HTERT RPE-1 (cell line): ENCODE data around the gene ERVH48-1.
"Not testable (repeated sequence)": the region's sequence is repeated elsewhere in the genome, so short reads cannot be mapped to it uniquely, and the experiment has no call there.

ENCODE experiments used
- in situ Hi-C: fragments of 300-500 bp; cut with MboI; formaldehyde crosslinking; loops from 4 replicates; pipeline ENCODE4 v1.14.3; 2020; ENCODE audit warnings: low sequenced_read_pairs

Gene ERVH48-1

GRCh38 chr21:42925114-42925926, at the start of gene ERVH48-1:
TSS of gene ERVH48-1 (minus strand) at chr21:42925630. CDS start at chr21:42919006, 6,624 bp downstream.
- in situ Hi-C loops: no loop called here

- in situ Hi-C loops: no loop called here
Observed at GRCh38 chr21:42973991-42974831, 48.8 kb upstream of the ERVH48-1 start, which contains the start of gene PKNOX1. TSS of gene PKNOX1 (plus strand) at chr21:42974562. CDS start at chr21:43004382, 29,820 bp downstream.

GRCh38 chr21:42973309-42973990, 48.0 kb upstream of the ERVH48-1 start:
- in situ Hi-C loops: no loop called here

- in situ Hi-C loops: no loop called here
Observed at GRCh38 chr21:42971897-42972275, 46.5 kb upstream of the ERVH48-1 start.

GRCh38 chr21:42970946-42971653, 45.7 kb upstream of the ERVH48-1 start:
- in situ Hi-C loops: no loop called here

- in situ Hi-C loops: no loop called here
Observed at GRCh38 chr21:42969193-42969600, 43.8 kb upstream of the ERVH48-1 start.

- in situ Hi-C loops: not testable (repeated sequence)
Observed at GRCh38 chr21:42967616-42968015, 42.2 kb upstream of the ERVH48-1 start.

- in situ Hi-C loops: no loop called here
Observed at GRCh38 chr21:42965211-42965560, 39.8 kb upstream of the ERVH48-1 start.

- in situ Hi-C loops: no loop called here
Observed at GRCh38 chr21:42964546-42965210, 39.2 kb upstream of the ERVH48-1 start.

GRCh38 chr21:42964086-42964485, 38.7 kb upstream of the ERVH48-1 start:
- in situ Hi-C loops: no loop called here

- in situ Hi-C loops: no loop called here
Observed at GRCh38 chr21:42962380-42963007, 37.1 kb upstream of the ERVH48-1 start.

GRCh38 chr21:42959728-42960127, 34.3 kb upstream of the ERVH48-1 start:
- in situ Hi-C loops: no loop called here

GRCh38 chr21:42958122-42958521, 32.7 kb upstream of the ERVH48-1 start:
- in situ Hi-C loops: not testable (repeated sequence)

GRCh38 chr21:42956824-42957630, 31.6 kb upstream of the ERVH48-1 start:
- in situ Hi-C loops: no loop called here

GRCh38 chr21:42951193-42951592, 25.8 kb upstream of the ERVH48-1 start:
- in situ Hi-C loops: not testable (repeated sequence)

- in situ Hi-C loops: not testable (repeated sequence)
Observed at GRCh38 chr21:42949094-42949755, 23.8 kb upstream of the ERVH48-1 start.

- in situ Hi-C loops: no loop called here
Observed at GRCh38 chr21:42942244-42942643, 16.8 kb upstream of the ERVH48-1 start.

GRCh38 chr21:42941696-42942085, 16.3 kb upstream of the ERVH48-1 start:
- in situ Hi-C loops: no loop called here
